ENCODE data around the gene PARP15.
A peak's percentile ranks its signal among the peaks of the same experiment; 100 is the strongest.
"Not testable (repeated sequence)": the region's sequence is repeated elsewhere in the genome, so short reads cannot be mapped to it uniquely, and the experiment has no call there.

PARP15 gene

DNA sequence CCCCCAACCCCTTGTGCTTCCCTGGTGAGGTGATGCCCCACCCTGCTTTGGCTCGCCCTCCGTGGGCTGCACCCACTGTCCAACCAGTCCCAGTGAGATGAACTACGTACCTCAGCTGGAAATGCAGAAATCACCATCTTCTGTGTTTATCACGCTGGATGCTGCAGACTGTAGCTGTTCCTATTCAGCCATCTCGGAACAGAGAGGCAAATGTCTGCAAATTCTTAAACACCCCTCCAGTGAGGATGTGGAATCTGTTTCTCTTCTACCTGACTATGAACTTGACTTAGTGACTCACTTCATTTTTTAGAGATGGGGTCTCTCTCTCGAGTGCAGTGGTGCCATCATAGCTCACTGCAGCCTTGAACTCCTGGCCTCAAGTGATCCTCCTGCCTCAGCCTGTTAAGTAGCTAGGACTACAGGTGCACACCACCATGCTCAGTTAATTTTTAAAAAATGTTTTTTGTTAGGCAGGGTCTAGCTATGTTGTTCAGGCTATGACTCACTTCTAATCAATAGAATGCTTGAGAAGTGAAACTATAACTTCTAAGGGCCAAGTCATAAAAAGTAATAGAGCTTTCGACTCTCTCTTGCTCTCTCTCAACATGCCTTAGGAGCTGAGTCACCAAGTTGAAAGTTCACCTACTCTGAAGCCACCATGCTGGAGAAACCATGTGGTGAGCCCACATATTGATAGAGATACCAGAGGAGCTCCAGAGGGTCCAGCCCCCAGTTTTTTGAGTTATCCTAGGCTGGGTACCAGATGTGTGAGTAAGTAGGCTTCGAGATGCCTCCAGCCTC is 91.7 kb downstream of the PARP15 start:
- no peak for DNase-seq (ENCODE audit: low read depth)

DNA sequence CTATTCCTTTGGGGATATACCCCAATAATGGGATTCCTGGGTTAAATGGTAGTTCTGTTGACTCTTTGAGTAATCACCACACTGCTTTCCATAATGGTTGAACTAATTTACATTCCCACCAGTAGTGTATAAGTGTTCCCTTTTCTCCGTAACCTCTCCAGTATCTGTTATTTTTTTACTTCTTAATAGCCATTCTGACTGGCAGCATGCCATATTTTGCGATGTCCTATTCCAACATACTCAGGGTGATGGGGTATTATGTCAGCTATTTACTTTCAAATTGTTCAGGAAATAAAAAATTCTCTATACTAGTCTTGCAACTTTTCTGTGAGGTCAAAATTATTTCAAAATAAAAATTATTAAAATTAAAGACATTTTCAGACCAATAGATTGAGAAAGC is 94.1 kb downstream of the PARP15 start:
- DNase-seq (ENCODE audit: low read depth) = no peak

DNA sequence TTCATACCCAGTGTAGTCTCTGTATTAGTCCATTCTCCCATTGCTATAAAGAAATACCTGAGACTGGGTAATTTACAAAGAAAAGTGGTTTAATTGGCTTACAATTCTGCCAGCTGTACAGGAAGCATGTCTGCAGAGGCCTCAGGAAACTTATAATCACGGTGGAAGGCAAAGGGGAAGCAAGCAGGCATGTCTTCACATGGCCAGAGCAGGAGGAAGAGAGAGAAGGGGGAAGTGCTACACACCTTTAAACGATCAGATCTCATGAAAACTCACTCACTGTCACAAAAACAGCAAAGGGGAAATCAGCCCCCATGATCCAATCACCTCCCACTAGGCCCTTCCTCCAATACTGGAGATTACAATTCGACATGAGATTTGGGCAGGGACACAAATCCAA is 96.9 kb downstream of the PARP15 start:
- DNase-seq (ENCODE audit: low read depth) = no peak

GRCh38 chr3:122676759-122677158 is 99.3 kb downstream of the PARP15 start:
- no peak for DNase-seq (ENCODE audit: low read depth)

DNA sequence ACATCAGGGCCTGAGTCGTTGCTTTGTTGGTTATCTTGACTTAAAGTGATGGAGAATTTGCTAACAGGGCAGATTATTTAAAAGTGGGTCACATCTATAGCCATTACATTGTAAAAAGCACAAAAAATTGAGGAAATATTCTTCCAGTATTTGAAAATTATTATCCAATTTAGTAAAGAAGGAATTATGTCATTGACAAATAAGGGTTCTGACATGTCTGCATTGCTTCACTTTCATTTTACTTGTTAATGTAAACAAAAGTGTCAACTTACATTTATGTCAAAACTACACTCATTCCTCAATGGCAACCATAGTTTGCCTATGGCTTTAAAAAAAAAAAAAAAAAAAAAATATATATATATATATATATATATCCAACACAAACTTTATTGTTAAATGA is 99.8 kb downstream of the PARP15 start:
- DNase-seq (ENCODE audit: low read depth) = no peak

DNA sequence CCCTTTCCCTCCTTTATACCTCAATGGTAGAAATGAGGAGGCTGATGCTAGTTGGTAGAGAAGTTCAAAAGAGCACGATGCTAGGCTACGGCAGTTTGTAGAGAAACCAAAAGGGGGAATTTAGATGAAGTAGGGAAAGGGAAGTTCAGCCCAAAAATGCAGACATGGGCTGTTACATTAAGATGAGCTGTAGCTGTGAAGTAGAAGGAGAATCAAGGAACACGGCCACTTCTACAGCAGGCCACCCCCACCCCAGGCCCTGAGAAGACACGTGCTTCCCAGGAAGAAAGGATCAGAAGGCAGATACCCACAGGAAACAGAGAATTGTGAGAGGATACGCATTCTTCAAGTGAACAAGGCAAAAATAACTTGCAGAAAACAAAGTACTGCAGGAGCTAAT is 101.1 kb downstream of the PARP15 start:
- DNase-seq (ENCODE audit: low read depth) = no peak

DNA sequence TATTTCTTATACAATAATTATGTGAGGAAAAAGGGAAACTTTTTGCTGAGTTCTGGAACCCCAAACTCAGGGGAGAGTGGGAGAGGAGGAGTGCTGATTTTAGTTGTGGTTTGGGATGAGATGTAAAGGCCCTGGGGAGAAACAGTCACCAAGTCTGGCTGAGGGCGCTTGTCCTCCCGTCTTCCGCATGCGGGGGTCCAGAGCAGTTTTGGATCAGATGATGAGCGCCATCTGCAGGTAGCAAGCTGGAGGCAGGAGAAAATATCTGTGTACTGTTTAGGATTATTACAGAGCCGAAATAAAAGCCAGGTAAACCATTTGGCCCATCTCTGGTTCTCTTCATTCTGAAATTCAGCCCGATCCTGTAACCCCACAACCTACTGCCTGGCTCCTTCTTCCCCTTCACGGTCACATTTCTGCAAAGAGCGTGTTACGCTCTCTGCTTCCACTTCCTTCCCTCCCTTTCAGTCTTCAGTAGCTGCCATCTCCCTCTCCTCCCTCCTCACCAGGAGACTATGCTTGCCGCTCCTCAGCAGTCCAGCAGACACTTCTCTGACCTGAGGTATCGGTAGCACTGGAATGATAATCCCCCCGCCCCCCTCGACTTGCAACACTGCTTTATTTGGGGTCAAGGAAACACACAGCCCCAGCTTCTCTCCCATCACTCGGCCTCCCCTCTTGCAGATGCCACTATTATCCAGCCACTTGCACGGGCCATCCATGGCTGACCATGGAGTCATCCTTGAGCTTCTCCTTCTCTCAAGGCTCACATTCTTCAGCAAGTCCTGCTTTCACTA is 101.8 kb downstream of the PARP15 start:
- peak; percentile 60 for DNase-seq (ENCODE audit: low read depth)

- no peak for DNase-seq (ENCODE audit: low read depth)
Observed at GRCh38 chr3:122679882-122680474, 102.5 kb downstream of the PARP15 start.

DNA sequence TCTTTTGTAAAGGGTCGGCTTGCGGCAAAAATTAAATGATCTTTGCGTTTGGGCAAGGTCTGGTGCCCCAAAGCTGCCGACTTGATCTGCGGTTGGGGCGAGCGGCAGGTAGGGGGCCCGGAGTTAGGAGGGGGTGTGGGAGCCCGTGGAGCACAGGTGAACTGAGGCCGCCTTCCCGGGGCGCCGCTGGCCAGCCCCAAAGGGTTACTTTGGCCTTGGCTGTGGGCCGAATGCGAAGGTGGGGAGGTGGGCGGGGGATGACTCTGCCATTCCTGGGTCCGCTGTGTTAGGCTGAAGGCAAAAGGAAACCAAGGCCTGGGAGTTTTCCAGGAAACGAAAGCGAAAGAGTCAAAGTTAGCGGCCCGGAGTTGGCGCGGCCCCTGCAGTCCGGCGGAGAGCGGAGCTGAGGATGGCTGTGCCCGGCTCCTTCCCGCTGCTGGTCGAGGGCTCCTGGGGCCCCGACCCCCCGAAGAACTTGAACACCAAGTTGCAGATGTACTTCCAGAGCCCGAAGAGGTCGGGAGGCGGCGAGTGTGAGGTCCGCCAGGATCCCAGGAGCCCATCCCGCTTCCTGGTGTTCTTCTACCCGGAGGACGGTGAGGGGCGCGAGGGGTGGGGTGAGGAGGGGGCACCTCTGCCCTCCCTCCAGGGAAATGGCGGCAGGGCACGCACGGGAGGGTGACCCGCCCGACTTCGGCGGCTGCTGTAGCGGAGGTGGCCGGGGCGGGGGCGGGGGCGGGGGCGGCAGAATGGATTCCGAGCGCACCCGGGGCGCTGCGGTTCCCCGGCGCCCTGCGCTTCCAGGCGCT is 103.2 kb downstream of the PARP15 start, which contains the start of gene PARP14:
Gene PARP14 (plus strand): TSS at position 365 of the 809 bp plus-strand sequence. CDS start 45 bp downstream, at position 410.
- DNase-seq (ENCODE audit: low read depth) = peak; percentile 52

DNA sequence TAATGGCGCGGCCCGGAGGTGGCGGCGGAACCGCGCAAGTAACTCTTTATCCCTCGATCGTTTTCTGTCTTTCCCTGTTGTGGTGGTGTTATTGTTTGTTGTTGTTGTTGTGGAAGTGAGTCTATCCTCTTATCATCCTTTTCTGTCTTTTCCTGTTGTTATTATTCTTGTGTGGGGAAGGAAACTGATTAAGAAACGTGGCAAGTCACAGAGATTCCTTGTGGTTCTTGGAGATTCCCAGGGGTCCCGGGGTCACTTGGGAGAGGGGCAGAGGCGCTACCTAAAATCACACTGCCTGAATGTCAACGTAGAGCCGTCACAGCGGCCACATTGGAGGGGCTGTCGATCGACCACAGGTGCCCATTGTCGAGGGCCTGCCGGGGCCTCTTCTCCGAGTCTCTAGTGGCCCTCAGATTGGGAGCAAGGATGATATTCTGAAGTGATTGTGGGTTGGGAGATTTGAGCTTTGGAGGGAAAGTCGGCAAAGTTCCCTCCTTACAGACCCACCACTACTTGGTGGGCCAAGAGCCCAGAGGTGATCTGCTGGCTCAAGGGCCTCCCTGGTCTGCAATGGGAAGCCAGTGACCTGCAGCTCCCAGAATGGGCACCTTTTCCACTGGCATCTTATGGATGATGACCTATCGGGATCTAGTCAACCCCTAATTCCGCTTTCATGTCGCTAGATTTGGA is 104.0 kb downstream of the PARP15 start:
- DNase-seq (ENCODE audit: low read depth) = no peak

DNA sequence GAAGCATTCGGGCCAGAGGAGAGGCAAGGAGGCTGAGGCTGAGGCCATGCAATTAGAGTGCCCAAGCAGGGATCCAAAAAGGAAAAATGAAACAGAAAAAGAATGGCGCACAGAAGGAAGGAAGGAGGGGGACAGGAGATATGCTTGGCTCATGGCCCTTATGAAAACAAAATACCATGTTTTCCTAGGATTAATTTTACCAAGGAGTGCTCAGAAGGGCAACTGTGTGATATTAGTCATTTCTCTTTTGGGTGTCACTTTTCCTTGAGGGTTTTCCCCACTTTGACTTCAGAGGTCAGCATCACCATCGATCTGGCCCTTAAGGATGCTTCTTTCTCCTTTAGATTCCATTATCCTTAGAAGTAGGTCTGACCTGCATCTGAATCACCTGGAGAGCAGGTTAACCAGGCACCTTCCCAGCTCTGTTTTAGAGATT is 104.5 kb downstream of the PARP15 start:
- DNase-seq (ENCODE audit: low read depth) = no peak

GRCh38 chr3:122682778-122683411 is 105.4 kb downstream of the PARP15 start:
- DNase-seq (ENCODE audit: low read depth) = not testable (repeated sequence)

DNA sequence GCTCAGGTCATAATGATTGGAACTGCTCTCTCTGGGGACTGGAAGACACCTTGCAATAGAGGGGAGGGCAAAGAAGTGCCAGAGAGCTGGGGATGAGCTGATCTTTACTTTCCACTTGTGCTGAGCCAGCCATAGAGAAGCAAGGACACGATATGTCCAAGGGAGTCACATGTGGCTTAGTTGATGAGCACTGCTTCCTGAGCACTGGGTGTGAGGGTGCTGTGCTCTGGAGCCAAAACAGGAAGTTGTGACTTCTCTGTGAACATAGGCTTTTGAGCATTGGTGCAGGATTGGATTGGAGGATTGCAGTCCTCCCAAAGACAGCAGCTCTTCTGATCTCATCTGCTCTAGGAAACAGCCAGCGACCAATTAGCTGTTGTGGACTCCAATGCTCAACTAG is 109.8 kb downstream of the PARP15 start:
- no peak for DNase-seq (ENCODE audit: low read depth)

Measured in stimulated activated CD8-positive, alpha-beta memory T cell treated with anti-CD3 and anti-CD28 coated beads, Interleukin-12 subunit alpha, Interleukin-12 subunit beta, amount 100 ng/mL, for 4 hours (primary cell).